HEK293T (cell line): ENCODE measurements around the gene ATP10A.

Experiments used
- SP1 ChIP-seq: fragments of 450-650 bp; IDR thresholded peaks from 2 replicates; pipeline ENCODE4 v1.6.1; 2017
- SUZ12 ChIP-seq: fragments of 450-650 bp; IDR thresholded peaks from 2 replicates; pipeline ENCODE4 v1.6.1; 2016; ENCODE audit warnings: mild to moderate bottlenecking

DNA sequence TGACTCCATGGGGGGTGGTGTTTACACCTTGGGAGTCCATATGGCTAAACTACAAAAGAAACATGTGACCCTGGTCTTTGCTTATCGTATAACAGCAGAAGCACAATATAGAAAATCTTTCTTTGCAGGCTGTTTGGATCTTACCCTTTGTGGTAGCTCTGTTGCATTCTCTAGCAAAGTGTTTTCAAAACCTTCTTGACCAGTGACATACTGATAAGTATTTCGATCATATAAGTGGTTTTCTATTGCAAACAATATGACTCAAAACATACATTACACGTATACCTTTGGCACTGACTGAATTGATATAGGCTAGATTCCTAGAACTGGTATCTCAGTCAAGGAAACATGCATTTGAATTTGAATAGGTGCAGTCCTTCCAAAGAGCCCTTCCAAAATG, 24.7 kb upstream of the ATP10A start:
- no peak for TF ChIP-seq SUZ12
- no peak for TF ChIP-seq SP1
